Pancreas (tissue), 10 donors: ENCODE results near the gene CD70. TPM values are rescaled to one million over a fixed set of nuclear protein-coding genes. Genes with fewer than 3 reads are reported as not detected.
A peak's percentile ranks its signal among the peaks of the same experiment; 100 is the strongest.

Experiments used
- ATAC-seq, 4 donors: fragments of 200-7000 bp; cut with Tn5 transposase; one replicate each; pipeline versions ENCODE4 v1.8.0 to v1.9.1; 2020; ENCODE audit warnings: mild to moderate bottlenecking in 4 of 4, moderate library complexity in 4 of 4
- DNase-seq, 6 donors: peaks; one replicate each; pipeline ENCODE4 v3.0.0-alpha.2; 2020
- FAIRE-seq: peaks from 2 replicates; lab custom pipeline; 2012; peaks lifted over from hg19 to GRCh38; lab: Jason Lieb, UNC
- H3K27ac ChIP-seq, 4 donors: fragments of 200-600 bp; sonication (generic); 1 replicate in 3 of 4; 2 replicates in 1 of 4; pipeline versions ENCODE4 v1.5.0 to v1.8.0; 2020
- H3K27me3 ChIP-seq, 4 donors: fragments of 200-600 bp; one replicate each; pipeline ENCODE4 v1.8.0; 2021
- H3K36me3 ChIP-seq, 3 donors: fragments of 200-600 bp; sonication (generic) in 1 of 3; one replicate each; pipeline versions ENCODE4 v1.5.0 to v1.8.0; 2020 to 2021
- H3K4me1 ChIP-seq, 3 donors: fragments of 200-600 bp; one replicate each; pipeline ENCODE4 v1.8.0; 2021
- H3K4me3 ChIP-seq, 4 donors: fragments of 200-600 bp; sonication (generic) in 2 of 4; one replicate each; pipeline versions ENCODE4 v1.5.0 to v1.8.0; 2020 to 2021
- H3K9me3 ChIP-seq, 4 donors: fragments of 200-600 bp; one replicate each; pipeline ENCODE4 v1.8.0; 2021
- CTCF ChIP-seq, 4 donors: fragments of 200-600 bp; sonication (generic) in 3 of 4; IDR thresholded peaks; one replicate each; pipeline versions ENCODE4 v1.5.0 to v1.8.0; 2021; ENCODE audit warnings: antibody characterized with exemption in 4 of 4
- WGBS, 2 donors: extraction: QIAGEN DNeasy Blood & Tissue Kit; methylation state at CpG; one replicate each; pipeline ENCODE4 v1.1.7; 2013; 5-methylcytosine and 5-hydroxymethylcytosine counted together
- intact Hi-C, 3 donors: fragments of 100-400 bp; cut with DNase I; formaldehyde crosslinking; loops; one replicate each; pipeline versions ENCODE4 v1.11.1 to v1.14.2; 2022
- polyA plus RNA-seq, 2 donors: library from polyadenylated mRNA; stranded (reverse); fragments of 200-250 nt; gene quantifications; one replicate each; pipeline ENCODE4 v1.2.3, GENCODE V29; 2013
- total RNA-seq, 6 donors: library from RNA; stranded (reverse); fragmentation: NEBNext Ultra II Directional in 4 of 6; extraction: Animal tissue kit (Norgen Biotek cat#: 25700) in 4 of 6; gene quantifications; one replicate each; pipeline versions ENCODE4 v1.2.1 to v1.2.4, GENCODE V29; 2021 to 2023
- donor health status: healthy with polysubstance abuse.
- donor health status: DM: no; HTN: no; CAD: no; lungs with moderate emphysema.
- donor health status: DM: no; HTN: no; CAD: no.
- donor health status: control.
- donor health status: control.
- donor health status: Bipolar disorder and iron deficiency.
- donor health status: DM: yes; HTN: yes; CAD: no.
- donor health status: DM: no; HTN: no; CAD: no.
- donor health status: DM: no; HTN: no; CAD: no.
- donor health status: DM: yes; HTN: yes; CAD: no.

The CD70 gene
- total and polyA plus RNA-seq, 8 donors: 0.16 TPM; not detected in 7

- Histone ChIP-seq H3K27me3 (peaks cover 0 to 5% (median 0%) of the 10 kb centered on the region in 4 donors), H3K4me1 (no peaks in the 10 kb centered on the region), H3K36me3 (no peaks in the 10 kb centered on the region), H3K27ac (no peak overlapping the region), H3K4me3 (no peak overlapping the region), H3K9me3 (no peaks in the 10 kb centered on the region)
- TF ChIP-seq CTCF (IDR thresholded peaks at IDR 0.05): peak; percentile 48 to 85 (median 84)
- ATAC-seq (peak; percentile 73 to 98 (median 87)), FAIRE-seq (peak; percentile 64), DNase-seq (peak in 4 of 6 donors; percentile 33 to 71 (median 60))
- WGBS, 2 donors: 41% methylated on average over 12 of the region's 12 CpGs
- intact Hi-C loops: loop anchor here in 1 of 3 donors (5.0 kb wide), 2 partner anchors 115 to 230 kb away; no protein-coding TSS in a partner anchor
Measured at GRCh38 chr19:6632002-6632621, 41.2 kb upstream of the CD70 start.

GRCh38 chr19:6626764-6627163 lies 35.8 kb upstream of the CD70 start:
- Histone ChIP-seq H3K4me1 (no peaks in the 10 kb centered on the region), H3K27ac (no peak overlapping the region), H3K9me3 (no peaks in the 10 kb centered on the region), H3K4me3 (no peak overlapping the region), H3K36me3 (no peaks in the 10 kb centered on the region), H3K27me3 (peaks cover 0 to 5% (median 0%) of the 10 kb centered on the region in 4 donors)
- intact Hi-C loops: no loop called here
- no peak for ATAC-seq
- no peak for FAIRE-seq
- no peak for DNase-seq
- TF ChIP-seq CTCF (IDR thresholded peaks at IDR 0.05): no peak

GRCh38 chr19:6617374-6617773 lies 26.4 kb upstream of the CD70 start:
- Histone ChIP-seq H3K9me3 (no peaks in the 10 kb centered on the region), H3K4me3 (no peak overlapping the region), H3K27me3 (peaks cover 0 to 11% (median 0%) of the 10 kb centered on the region in 4 donors), H3K27ac (no peak overlapping the region), H3K36me3 (no peaks in the 10 kb centered on the region), H3K4me1 (no peaks in the 10 kb centered on the region)
- intact Hi-C loops: no loop called here
- FAIRE-seq: no peak
- ATAC-seq: no peak
- TF ChIP-seq CTCF (IDR thresholded peaks at IDR 0.05): no peak
- 37 to 41% methylated on average over 2 of the region's 2 CpGs for WGBS, 2 donors
- DNase-seq: no peak

- no peak for DNase-seq
- intact Hi-C loops: no loop called here
- H3K4me1 ChIP-seq: no peaks in the 10 kb centered on the region
- H3K27ac ChIP-seq: no peak overlapping the region
- no peak for TF ChIP-seq CTCF (IDR thresholded peaks at IDR 0.05)
- 69 to 78% methylated on average over 6 of the region's 6 CpGs for WGBS, 2 donors
- ATAC-seq: no peak
- H3K27me3 ChIP-seq: peaks cover 0 to 11% (median 0%) of the 10 kb centered on the region in 4 donors
- FAIRE-seq: no peak
- H3K4me3 ChIP-seq: no peak overlapping the region
- H3K36me3 ChIP-seq: no peaks in the 10 kb centered on the region
- H3K9me3 ChIP-seq: no peaks in the 10 kb centered on the region
Measured at GRCh38 chr19:6616011-6616410, 25.1 kb upstream of the CD70 start.

GRCh38 chr19:6613711-6614110 lies 22.8 kb upstream of the CD70 start:
- FAIRE-seq (no peak), DNase-seq (no peak), ATAC-seq (no peak)
- Histone ChIP-seq H3K4me1 (no peaks in the 10 kb centered on the region), H3K4me3 (no peak overlapping the region), H3K9me3 (no peaks in the 10 kb centered on the region), H3K36me3 (no peaks in the 10 kb centered on the region), H3K27ac (no peak overlapping the region), H3K27me3 (peaks cover 0 to 9% (median 5%) of the 10 kb centered on the region in 4 donors)
- no peak for TF ChIP-seq CTCF (IDR thresholded peaks at IDR 0.05)
- intact Hi-C loops: no loop called here
- WGBS, 2 donors: 71 to 75% methylated on average over 6 of the region's 6 CpGs
